NB4 (cell line): Measurements from ENCODE around the gene PLXDC2.

Source experiments
- DNase-seq: peaks from one replicate; pipeline ENCODE4 v3.0.0; 2010; ENCODE audit warnings: low read depth
- H3K4me3 ChIP-seq: one replicate; pipeline ENCODE4 v1.5.1; 2011; ENCODE audit warnings: mild to moderate bottlenecking, low read depth, low read length, moderate library complexity
- MYC ChIP-seq: IDR thresholded peaks from 2 replicates; pipeline ENCODE4 v1.6.1; 2011; ENCODE audit warnings: low read depth, low read length
- POLR2A ChIP-seq: IDR thresholded peaks from 2 replicates; pipeline ENCODE4 v1.6.1; 2011; ENCODE audit warnings: mild to moderate bottlenecking; ENCODE audit not compliant: insufficient read length; ENCODE audit errors: extremely low read depth
- TF ChIP-seq, protein P1 (sequence below): IDR thresholded peaks from 2 replicates; pipeline ENCODE4 v1.6.1; 2011; ENCODE audit warnings: low read depth, low read length
- TF ChIP-seq, protein P2 (sequence below): IDR thresholded peaks from one replicate; pipeline ENCODE4 v1.5.1; 2012; ENCODE audit warnings: low read depth, low read length

PLXDC2 gene

DNA sequence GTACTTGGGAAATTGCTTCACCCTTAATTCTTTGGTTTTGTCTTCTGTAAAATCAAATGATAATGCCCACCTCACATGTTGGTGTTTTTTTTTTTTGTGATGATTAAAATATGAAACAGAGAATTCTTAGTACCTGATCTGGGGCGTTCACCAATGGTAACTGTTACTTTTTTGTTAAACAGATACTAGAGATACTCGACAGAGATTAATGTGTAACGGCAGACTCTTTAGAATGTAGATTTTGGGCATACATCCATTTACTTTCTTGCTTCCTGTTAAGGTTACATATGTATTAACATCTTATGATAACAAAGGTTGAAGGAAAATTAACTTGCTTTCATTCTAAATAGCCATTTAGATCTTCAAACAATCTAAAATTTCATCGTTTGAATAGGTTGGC, 23.3 kb downstream of the PLXDC2 start:
- no peak overlapping the region for H3K4me3 ChIP-seq
- TF ChIP-seq, protein P1, sequence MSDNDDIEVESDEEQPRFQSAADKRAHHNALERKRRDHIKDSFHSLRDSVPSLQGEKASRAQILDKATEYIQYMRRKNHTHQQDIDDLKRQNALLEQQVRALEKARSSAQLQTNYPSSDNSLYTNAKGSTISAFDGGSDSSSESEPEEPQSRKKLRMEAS, result no peak
- TF ChIP-seq, protein P2, sequence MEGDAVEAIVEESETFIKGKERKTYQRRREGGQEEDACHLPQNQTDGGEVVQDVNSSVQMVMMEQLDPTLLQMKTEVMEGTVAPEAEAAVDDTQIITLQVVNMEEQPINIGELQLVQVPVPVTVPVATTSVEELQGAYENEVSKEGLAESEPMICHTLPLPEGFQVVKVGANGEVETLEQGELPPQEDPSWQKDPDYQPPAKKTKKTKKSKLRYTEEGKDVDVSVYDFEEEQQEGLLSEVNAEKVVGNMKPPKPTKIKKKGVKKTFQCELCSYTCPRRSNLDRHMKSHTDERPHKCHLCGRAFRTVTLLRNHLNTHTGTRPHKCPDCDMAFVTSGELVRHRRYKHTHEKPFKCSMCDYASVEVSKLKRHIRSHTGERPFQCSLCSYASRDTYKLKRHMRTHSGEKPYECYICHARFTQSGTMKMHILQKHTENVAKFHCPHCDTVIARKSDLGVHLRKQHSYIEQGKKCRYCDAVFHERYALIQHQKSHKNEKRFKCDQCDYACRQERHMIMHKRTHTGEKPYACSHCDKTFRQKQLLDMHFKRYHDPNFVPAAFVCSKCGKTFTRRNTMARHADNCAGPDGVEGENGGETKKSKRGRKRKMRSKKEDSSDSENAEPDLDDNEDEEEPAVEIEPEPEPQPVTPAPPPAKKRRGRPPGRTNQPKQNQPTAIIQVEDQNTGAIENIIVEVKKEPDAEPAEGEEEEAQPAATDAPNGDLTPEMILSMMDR, result no peak
- TF ChIP-seq POLR2A (no peak), MYC (no peak)
- DNase-seq, result no peak

DNA sequence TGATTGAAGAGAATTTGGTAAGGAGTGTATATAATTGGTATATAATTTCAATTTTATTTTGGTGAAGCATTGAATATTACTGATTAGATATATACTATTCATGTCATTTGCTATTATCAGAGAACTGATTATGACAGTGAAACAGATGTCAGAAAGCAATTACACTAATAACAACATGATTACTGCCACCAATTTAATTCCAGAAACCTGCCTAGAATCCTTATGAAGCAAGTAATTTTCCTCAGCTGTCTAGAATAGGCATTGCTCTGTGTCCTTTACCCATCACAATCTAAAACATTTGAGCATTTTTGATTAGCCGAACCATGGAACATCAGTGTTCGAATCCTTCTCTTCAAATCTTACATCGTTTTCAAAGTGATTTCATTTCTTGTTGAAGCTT, 24.5 kb downstream of the PLXDC2 start:
- TF ChIP-seq, protein P2, result no peak
- TF ChIP-seq POLR2A (no peak), MYC (no peak)
- TF ChIP-seq, protein P1, result no peak
- no peak for DNase-seq

DNA sequence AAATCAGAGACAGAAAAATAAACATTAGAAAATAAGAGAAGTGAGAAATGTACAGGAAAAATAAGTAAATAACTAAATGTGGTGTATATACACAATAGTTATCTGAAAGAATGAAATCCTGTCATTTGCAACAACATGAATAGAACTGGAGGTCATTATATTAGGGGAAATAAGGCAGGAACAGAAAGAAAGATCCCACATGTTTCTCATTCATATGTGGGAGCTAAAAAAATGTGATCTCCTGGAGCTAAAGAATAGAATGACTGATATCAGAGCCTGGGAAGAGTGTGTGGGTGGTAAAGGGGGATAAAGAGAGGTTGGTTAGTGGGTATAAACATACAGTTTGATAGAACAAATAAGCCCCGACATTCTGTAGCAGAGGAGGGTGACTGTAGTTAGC, 27.3 kb downstream of the PLXDC2 start:
- no peak for TF ChIP-seq POLR2A
- TF ChIP-seq, protein P2, result no peak
- H3K4me3 ChIP-seq, result no peak overlapping the region
- DNase-seq, result no peak

More for the DNA sequence above, 24.5 kb downstream of the PLXDC2 start:
- H3K4me3 ChIP-seq, result no peak overlapping the region

DNA sequence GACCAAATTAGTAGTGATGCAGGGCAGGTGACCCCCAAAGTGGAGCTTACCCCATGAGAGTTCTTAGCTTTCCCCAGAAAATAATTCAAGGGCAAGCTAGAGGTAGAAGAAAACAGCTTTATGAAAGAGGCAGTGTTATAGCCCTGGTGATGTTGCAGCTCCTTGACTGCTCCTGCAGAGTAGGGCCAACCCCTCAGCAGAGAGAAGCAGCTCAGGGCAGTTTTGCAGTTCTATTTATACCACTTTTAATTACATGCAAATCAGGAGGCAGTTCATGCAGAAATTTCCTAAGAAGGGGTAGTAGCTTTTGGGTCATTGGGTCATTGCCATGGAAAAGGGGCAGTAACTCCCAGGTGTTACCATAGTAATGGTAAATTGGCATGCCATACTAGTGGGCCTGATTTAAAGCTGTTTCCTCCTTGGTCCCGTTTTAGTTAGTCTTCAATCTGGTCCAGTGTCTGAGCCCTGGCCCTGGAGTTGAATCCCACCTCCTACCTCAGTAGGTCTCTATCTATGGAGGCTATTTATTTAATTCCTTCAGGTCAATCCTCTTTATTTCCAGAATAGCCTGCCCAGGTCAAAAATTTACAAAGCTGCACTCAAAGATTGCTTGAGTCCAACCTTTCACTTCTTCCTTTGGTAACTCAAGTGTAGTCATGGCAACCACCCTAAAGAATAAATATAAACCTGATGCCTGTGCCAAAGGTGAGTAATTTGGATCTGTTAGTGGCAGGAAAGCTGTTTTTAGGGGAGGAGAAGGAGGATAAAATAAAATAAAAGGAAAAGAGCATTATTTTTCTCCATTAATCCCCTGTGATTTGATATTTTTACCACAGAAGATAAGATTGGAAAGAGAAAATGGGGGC, 29.5 kb downstream of the PLXDC2 start:
- TF ChIP-seq, protein P2, result no peak
- no peak for TF ChIP-seq MYC
- TF ChIP-seq POLR2A, result no peak
- TF ChIP-seq, protein P1, result no peak
- H3K4me3 ChIP-seq, result no peak overlapping the region
- no peak for DNase-seq

DNA sequence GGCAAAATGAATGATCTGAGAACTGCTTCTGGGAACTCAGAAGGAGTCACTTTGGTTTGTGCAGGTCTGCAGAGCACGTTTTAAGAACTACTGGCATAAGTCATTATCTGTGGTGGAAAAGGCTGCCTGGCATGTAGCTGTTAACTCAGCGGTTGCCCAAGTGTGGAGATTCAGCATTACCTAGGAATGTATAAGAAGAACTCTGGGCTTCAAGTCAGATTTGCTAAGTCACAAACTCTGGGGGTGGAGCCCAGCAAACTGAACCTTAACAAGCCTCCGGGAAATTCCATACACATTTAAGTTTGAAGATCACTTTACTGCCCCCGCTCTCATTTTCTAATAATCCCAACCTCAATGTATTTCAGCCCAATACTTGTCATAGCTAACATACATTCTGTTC, 31.1 kb downstream of the PLXDC2 start:
- H3K4me3 ChIP-seq, result no peak overlapping the region
- TF ChIP-seq MYC (no peak), POLR2A (no peak)
- TF ChIP-seq, protein P2, result no peak
- TF ChIP-seq, protein P1, result no peak
- no peak for DNase-seq
